Kidney capillary endothelial cell (primary cell): ENCODE results near the gene TIGAR.

Experiments
- DNase-seq: peaks from one replicate; pipeline ENCODE4 v3.0.0-alpha.2; 2018; ENCODE audit warnings: low spot score

Gene TIGAR

GRCh38 chr12:4307593-4308333 lies 13.2 kb upstream of the TIGAR start:
- peak; percentile 62 for DNase-seq

- no peak for DNase-seq
These were observed 12.6 kb upstream of the TIGAR start for GRCh38 chr12:4308334-4308950.

DNA sequence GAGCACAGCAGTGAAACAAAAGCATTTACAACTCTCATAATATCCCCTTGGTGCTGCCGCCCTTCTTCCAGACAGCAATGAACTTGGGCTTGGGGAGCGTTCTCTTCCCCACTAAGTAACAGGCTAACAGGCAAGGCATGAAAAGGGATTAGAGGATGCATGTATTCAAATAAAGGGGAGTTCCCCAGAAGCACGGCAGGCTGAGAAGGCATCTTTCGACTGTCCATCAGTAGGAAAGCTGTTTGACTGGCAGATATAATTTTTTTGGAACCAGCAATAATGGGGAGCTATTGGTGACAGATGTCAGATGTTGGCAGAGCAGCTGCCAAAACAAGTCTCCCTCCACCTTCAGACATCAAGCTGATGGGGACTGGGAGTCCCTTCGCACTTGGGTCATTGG lies 9.2 kb upstream of the TIGAR start:
- DNase-seq, result no peak

GRCh38 chr12:4312251-4312650 lies 8.8 kb upstream of the TIGAR start:
- DNase-seq, result no peak

- DNase-seq, result no peak
These were observed 538 bp upstream of the TIGAR start for GRCh38 chr12:4320497-4320852.

- DNase-seq, result no peak
These were observed 1.7 kb downstream of the TIGAR start for GRCh38 chr12:4322726-4323125.

- DNase-seq, result no peak
These were observed 2.4 kb downstream of the TIGAR start for GRCh38 chr12:4323396-4323795.

GRCh38 chr12:4324366-4324765 lies 3.4 kb downstream of the TIGAR start:
- no peak for DNase-seq

DNA sequence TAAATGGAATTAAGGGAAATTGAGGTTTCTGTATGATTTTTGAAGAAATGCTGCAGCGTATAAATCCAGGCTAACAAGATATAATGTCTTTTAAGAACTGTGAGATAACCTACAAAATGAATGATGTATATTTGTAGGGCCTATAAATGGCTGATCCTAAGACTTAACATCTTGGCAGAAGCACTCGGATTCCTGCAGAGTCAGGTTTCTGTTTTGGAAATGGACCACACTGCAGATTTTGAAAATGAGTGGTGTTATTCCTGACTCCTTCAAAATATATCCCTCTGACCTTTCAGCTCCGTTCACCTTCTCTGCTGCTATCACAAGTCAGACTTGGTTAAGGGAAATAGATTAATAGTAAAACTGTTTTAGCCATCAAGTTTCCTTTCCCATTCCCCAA lies 5.0 kb downstream of the TIGAR start:
- DNase-seq, result no peak

- no peak for DNase-seq
These were observed 6.3 kb downstream of the TIGAR start for GRCh38 chr12:4327293-4327692.

DNA sequence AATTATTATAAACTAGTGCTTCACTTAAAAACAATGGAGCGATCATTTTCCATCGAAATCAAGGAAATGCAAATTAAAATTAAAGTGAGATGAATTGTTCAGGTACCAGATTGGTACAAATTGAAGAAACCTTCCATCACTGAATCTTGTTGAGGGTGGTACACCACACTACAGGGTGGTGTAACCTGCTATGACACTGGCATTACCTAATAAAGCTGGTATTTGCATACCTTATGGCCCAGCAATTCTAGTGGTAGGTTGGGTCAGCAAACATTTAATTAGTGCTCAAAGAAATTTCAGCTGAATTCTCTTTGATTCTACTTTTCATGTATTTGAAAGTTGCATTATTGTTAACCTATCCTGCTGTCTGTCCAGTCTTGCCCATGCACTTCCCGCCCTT lies 9.2 kb downstream of the TIGAR start:
- DNase-seq, result no peak

DNA sequence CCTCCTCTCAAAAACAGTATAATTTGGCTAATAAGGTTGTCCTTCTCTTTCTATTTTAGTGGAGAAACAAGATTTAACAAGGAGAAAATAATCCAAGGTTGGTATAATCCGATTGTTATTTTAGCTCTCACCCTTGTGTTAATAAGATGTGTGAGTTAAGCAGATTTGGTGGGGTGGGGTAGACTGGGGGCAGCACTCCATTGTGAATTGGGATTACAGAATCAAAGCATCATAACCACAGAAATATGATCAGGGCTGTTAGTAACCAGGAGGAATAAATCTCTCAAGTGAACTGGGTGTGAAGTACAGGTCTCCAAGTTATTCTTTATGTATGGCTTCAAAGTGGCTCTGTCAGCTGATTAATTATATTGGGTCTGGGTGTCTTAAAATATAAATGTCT lies 10.2 kb downstream of the TIGAR start:
- no peak for DNase-seq

GRCh38 chr12:4331842-4332241 lies 10.8 kb downstream of the TIGAR start:
- DNase-seq, result no peak

DNA sequence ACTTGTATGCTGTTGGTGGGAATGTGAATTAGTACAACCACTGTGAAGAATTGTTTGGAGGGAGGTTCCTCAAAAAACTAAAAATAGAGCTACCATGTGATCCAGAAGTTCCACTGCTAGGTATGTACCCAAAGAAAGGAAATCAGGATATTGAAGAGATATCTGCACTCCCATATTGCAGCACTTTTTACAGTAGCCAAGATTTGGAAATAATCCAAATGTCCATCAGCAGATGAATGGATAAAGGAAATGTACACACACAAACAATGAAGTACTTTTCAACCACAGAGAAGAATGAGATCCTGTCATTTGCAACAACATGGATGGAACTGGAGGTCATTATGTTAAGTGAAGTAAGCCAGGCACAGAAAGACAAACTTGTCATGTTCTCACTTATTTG lies 25.9 kb downstream of the TIGAR start:
- no peak for DNase-seq

- DNase-seq, result no peak
These were observed 32.8 kb downstream of the TIGAR start for GRCh38 chr12:4353785-4354208.

GRCh38 chr12:4355156-4356040 lies 34.4 kb downstream of the TIGAR start:
- DNase-seq, result no peak

DNA sequence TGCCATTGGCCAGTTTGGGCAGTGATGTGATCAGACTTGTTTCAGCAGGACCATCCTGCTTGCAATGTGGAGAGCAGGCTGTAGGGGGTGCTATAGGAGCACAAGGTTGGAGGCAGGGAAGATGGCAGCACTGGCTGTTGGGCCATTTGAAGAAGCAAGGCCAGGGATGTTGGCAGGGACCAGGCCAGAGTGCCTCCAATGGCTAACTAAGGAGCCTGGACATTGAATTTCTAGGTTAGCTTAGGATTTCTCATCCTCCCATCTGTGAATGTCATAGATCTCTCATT lies 35.0 kb downstream of the TIGAR start:
- peak; percentile 25 for DNase-seq

GRCh38 chr12:4366090-4366489 lies 45.1 kb downstream of the TIGAR start:
- no peak for DNase-seq

- DNase-seq, result no peak
These were observed 48.5 kb downstream of the TIGAR start for GRCh38 chr12:4369548-4369947.

DNA sequence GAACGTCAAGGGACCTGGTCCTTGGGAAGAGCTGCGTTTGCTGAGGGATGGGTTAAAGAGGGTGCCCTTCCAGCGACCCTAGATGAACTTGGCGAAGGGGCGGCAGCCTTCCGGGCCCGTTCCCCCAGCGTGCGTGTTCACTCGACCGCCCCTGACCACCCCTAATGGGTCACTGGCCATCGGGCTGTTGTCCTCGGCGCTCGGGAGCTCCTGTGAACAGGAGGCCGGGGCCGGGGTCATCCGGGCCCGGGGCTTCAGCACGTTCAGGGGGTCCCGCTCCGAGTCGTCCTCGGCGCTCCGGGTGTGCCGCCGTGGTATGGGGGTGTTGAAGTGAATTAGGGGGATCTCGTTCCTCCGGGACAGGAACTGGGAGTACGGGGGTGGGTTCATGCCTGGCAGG lies 49.3 kb downstream of the TIGAR start:
- no peak for DNase-seq

- no peak for DNase-seq
These were observed 51.6 kb downstream of the TIGAR start for GRCh38 chr12:4372653-4373052.

GRCh38 chr12:4375449-4375848 lies 54.4 kb downstream of the TIGAR start:
- DNase-seq, result no peak

DNA sequence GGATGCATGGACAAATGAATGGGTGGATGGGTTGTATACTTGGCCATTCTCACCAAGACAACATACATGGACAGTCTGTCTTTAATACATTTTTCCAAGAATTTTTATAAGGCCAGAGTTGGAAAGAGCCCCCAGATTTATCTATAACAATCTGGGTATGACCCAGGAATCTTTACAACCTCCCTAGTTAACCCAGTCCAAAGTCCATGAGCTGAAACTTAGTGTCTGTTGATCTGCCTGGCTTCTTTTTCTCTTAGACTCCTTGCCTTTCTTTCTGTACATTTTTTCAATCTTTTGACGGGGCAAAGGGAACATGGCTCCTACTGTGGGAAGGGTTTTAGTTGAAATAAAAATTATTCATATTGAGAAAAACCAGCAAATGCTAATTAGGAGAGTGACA lies 57.8 kb downstream of the TIGAR start:
- no peak for DNase-seq
